ENCODE data around the gene NDUFS1. TPM values are rescaled to one million over a fixed set of nuclear protein-coding genes. Genes with fewer than 3 reads are reported as not detected.
A peak's percentile ranks its signal among the peaks of the same experiment; 100 is the strongest.
"Not testable (repeated sequence)": the region's sequence is repeated elsewhere in the genome, so short reads cannot be mapped to it uniquely, and the experiment has no call there.

The NDUFS1 gene
- total and polyA plus RNA-seq, 9 donors, result 47.3 to 99.3 (median 63.4) TPM

GRCh38 chr2:206193671-206194357, 34.6 kb upstream of the NDUFS1 start:
- H3K9me3 ChIP-seq (replicated peaks; ENCODE audit: control insufficient read depth, low read depth, low read length), result no peaks in the 10 kb centered on the region
- H3K4me1 ChIP-seq (ENCODE audit: control insufficient read depth, insufficient read depth, low read length), result no peaks in the 10 kb centered on the region
- H3K27me3 ChIP-seq (ENCODE audit: control insufficient read depth, insufficient read depth, low read length), result no peaks in the 10 kb centered on the region
- no peak overlapping the region for H3K27ac ChIP-seq (ENCODE audit: low read length)
- no peaks in the 10 kb centered on the region for H3K36me3 ChIP-seq (ENCODE audit: control insufficient read depth, insufficient read depth, low read length)
- no CpG with 5 or more reads among the region's 2 CpGs for WGBS (ENCODE audit: insufficient coverage)
- H3K4me3 ChIP-seq (ENCODE audit: low read length), result no peak overlapping the region
- peak; percentile 20 for DNase-seq

DNA sequence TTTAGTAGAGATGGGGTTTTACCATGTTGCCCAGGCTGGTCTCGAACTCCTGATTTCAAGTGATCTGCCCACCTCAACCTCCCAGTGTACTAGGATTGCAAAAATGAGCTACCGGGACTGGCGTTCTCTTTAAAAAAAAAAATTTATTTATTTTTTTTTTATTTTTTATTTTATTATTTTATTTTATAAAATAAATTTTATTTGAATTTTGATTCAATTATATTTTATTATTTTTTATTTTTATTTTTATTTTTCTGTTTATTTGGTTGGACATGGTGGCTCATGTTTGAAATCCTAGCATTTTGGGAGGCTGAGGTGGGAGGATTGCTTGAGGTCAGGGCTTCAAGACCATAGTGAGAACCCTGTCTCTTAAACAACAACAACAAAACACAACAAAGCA, 32.9 kb upstream of the NDUFS1 start:
- no peak overlapping the region for H3K27ac ChIP-seq (ENCODE audit: low read length)

DNA sequence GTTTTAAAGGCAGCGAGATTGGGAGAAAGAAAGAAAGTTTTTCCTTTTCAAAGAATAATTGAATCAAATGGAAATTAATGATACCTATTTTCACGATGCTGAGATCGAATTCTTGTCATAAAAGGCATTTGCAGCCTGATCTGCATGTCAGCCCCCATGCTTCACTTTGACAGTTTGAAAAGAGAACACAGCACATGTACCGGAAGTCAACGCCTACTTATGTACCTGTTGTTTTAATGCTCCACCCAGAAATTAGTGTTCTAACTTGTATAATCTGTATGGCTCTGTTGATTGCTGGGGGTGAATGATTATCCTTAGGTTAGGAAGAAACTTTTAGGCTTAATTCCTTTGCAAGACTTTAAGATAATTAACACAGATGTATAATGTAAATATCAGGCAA, 31.4 kb upstream of the NDUFS1 start:
- Histone ChIP-seq H3K4me1 (ENCODE audit: control insufficient read depth, insufficient read depth, low read length) (no peaks in the 10 kb centered on the region), H3K9me3 (replicated peaks; ENCODE audit: control insufficient read depth, low read depth, low read length) (no peaks in the 10 kb centered on the region), H3K27ac (ENCODE audit: low read length) (no peak overlapping the region), H3K27me3 (ENCODE audit: control insufficient read depth, insufficient read depth, low read length) (no peaks in the 10 kb centered on the region), H3K36me3 (ENCODE audit: control insufficient read depth, insufficient read depth, low read length) (no peaks in the 10 kb centered on the region), H3K4me3 (ENCODE audit: low read length) (no peak overlapping the region)
- 79% methylated on average over 2 of the region's 5 CpGs for WGBS (ENCODE audit: insufficient coverage)
- no peak for DNase-seq

More for the DNA sequence above, 32.9 kb upstream of the NDUFS1 start:
- Histone ChIP-seq H3K9me3 (replicated peaks; ENCODE audit: control insufficient read depth, low read depth, low read length) (no peaks in the 10 kb centered on the region), H3K27me3 (ENCODE audit: control insufficient read depth, insufficient read depth, low read length) (no peaks in the 10 kb centered on the region), H3K4me3 (ENCODE audit: low read length) (no peak overlapping the region), H3K36me3 (ENCODE audit: control insufficient read depth, insufficient read depth, low read length) (no peaks in the 10 kb centered on the region), H3K4me1 (ENCODE audit: control insufficient read depth, insufficient read depth, low read length) (no peaks in the 10 kb centered on the region)
- DNase-seq, result no peak
- no CpG with 5 or more reads among the region's 3 CpGs for WGBS (ENCODE audit: insufficient coverage)

DNA sequence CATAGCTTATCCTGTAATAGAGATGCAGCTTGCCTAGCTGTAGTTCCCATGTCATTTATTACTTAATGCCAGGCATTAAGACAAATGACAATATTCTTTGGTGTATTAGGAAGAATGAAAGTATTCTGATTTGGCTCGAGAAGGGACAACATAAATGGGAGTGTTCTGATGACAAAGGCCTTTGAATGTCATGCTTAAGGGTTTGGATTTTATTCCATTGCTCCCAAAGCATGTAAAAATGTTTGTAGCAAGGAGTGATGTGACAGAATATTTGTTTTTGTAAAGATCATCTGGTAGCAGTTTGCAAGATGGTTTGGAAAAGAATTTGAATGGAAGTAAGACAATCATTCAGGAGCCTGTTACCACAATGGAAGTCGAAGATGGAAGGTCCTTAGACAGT, 30.9 kb upstream of the NDUFS1 start:
- DNase-seq, result peak; percentile 33
- WGBS (ENCODE audit: insufficient coverage), result 73% methylated on average over 2 of the region's 2 CpGs
- H3K9me3 ChIP-seq (replicated peaks; ENCODE audit: control insufficient read depth, low read depth, low read length), result no peaks in the 10 kb centered on the region
- no peaks in the 10 kb centered on the region for H3K36me3 ChIP-seq (ENCODE audit: control insufficient read depth, insufficient read depth, low read length)
- H3K4me3 ChIP-seq (ENCODE audit: low read length), result no peak overlapping the region
- H3K4me1 ChIP-seq (ENCODE audit: control insufficient read depth, insufficient read depth, low read length), result no peaks in the 10 kb centered on the region
- no peak overlapping the region for H3K27ac ChIP-seq (ENCODE audit: low read length)
- H3K27me3 ChIP-seq (ENCODE audit: control insufficient read depth, insufficient read depth, low read length), result no peaks in the 10 kb centered on the region

DNA sequence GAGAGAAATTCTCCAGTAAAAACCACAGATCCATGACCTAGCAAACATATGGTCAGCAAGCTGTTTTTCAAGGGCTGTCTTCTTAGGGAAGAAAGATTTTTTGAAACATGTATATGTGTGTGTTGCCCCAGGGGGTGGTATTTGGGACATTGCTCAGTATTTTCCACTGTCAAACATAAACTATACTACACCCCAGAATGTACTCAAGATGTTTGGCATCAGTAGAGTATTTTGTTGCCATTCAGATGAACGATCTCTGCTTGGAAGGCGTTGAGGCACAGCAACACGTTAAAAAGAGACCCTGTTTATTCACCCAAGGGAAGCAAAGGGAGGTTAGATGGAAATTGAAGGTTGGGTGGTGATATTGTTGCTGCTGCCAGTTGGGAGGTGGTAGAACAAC, 30.4 kb upstream of the NDUFS1 start:
- peak; percentile 84 for DNase-seq
- Histone ChIP-seq H3K4me3 (ENCODE audit: low read length) (no peak overlapping the region), H3K9me3 (replicated peaks; ENCODE audit: control insufficient read depth, low read depth, low read length) (no peaks in the 10 kb centered on the region), H3K36me3 (ENCODE audit: control insufficient read depth, insufficient read depth, low read length) (no peaks in the 10 kb centered on the region), H3K4me1 (ENCODE audit: control insufficient read depth, insufficient read depth, low read length) (no peaks in the 10 kb centered on the region), H3K27ac (ENCODE audit: low read length) (no peak overlapping the region), H3K27me3 (ENCODE audit: control insufficient read depth, insufficient read depth, low read length) (no peaks in the 10 kb centered on the region)
- WGBS (ENCODE audit: insufficient coverage), result no CpG with 5 or more reads among the region's 3 CpGs

GRCh38 chr2:206181526-206181925, 22.3 kb upstream of the NDUFS1 start:
- DNase-seq; H3K4me1 ChIP-seq (ENCODE audit: control insufficient read depth, insufficient read depth, low read length); H3K4me3 ChIP-seq (ENCODE audit: low read length); H3K9me3 ChIP-seq (replicated peaks; ENCODE audit: control insufficient read depth, low read depth, low read length); H3K27me3 ChIP-seq (ENCODE audit: control insufficient read depth, insufficient read depth, low read length); H3K36me3 ChIP-seq (ENCODE audit: control insufficient read depth, insufficient read depth, low read length); H3K27ac ChIP-seq (ENCODE audit: low read length): not testable (repeated sequence)
- 80% methylated on average over 1 of the region's 6 CpGs for WGBS (ENCODE audit: insufficient coverage)

- no CpG with 5 or more reads among the region's 3 CpGs for WGBS (ENCODE audit: insufficient coverage)
- no peak overlapping the region for H3K27ac ChIP-seq (ENCODE audit: low read length)
Observed at GRCh38 chr2:206176901-206177300, 17.7 kb upstream of the NDUFS1 start.

GRCh38 chr2:206176121-206176520, 16.9 kb upstream of the NDUFS1 start:
- Histone ChIP-seq H3K27ac (ENCODE audit: low read length) (peak overlapping the region; percentile 53), H3K36me3 (ENCODE audit: control insufficient read depth, insufficient read depth, low read length) (no peaks in the 10 kb centered on the region), H3K4me3 (ENCODE audit: low read length) (no peak overlapping the region), H3K9me3 (replicated peaks; ENCODE audit: control insufficient read depth, low read depth, low read length) (no peaks in the 10 kb centered on the region), H3K27me3 (ENCODE audit: control insufficient read depth, insufficient read depth, low read length) (no peaks in the 10 kb centered on the region), H3K4me1 (ENCODE audit: control insufficient read depth, insufficient read depth, low read length) (no peaks in the 10 kb centered on the region)
- DNase-seq, result peak; percentile 86
- 90% methylated on average over 2 of the region's 2 CpGs for WGBS (ENCODE audit: insufficient coverage)

More at GRCh38 chr2:206176901-206177300, 17.7 kb upstream of the NDUFS1 start:
- DNase-seq, result no peak
- Histone ChIP-seq H3K4me1 (ENCODE audit: control insufficient read depth, insufficient read depth, low read length) (no peaks in the 10 kb centered on the region), H3K9me3 (replicated peaks; ENCODE audit: control insufficient read depth, low read depth, low read length) (no peaks in the 10 kb centered on the region), H3K36me3 (ENCODE audit: control insufficient read depth, insufficient read depth, low read length) (no peaks in the 10 kb centered on the region), H3K4me3 (ENCODE audit: low read length) (no peak overlapping the region), H3K27me3 (ENCODE audit: control insufficient read depth, insufficient read depth, low read length) (no peaks in the 10 kb centered on the region)

- no peaks in the 10 kb centered on the region for H3K4me1 ChIP-seq (ENCODE audit: control insufficient read depth, insufficient read depth, low read length)
- 96% methylated on average over 3 of the region's 4 CpGs for WGBS (ENCODE audit: insufficient coverage)
- no peaks in the 10 kb centered on the region for H3K9me3 ChIP-seq (replicated peaks; ENCODE audit: control insufficient read depth, low read depth, low read length)
- no peak for DNase-seq
- no peak overlapping the region for H3K4me3 ChIP-seq (ENCODE audit: low read length)
- no peak overlapping the region for H3K27ac ChIP-seq (ENCODE audit: low read length)
- H3K36me3 ChIP-seq (ENCODE audit: control insufficient read depth, insufficient read depth, low read length), result no peaks in the 10 kb centered on the region
- H3K27me3 ChIP-seq (ENCODE audit: control insufficient read depth, insufficient read depth, low read length), result no peaks in the 10 kb centered on the region
Observed at GRCh38 chr2:206173147-206173546, 13.9 kb upstream of the NDUFS1 start.

- WGBS (ENCODE audit: insufficient coverage), result 99% methylated on average over 11 of the region's 52 CpGs
- not testable (repeated sequence) for H3K9me3 ChIP-seq (replicated peaks; ENCODE audit: control insufficient read depth, low read depth, low read length); H3K36me3 ChIP-seq (ENCODE audit: control insufficient read depth, insufficient read depth, low read length); H3K27ac ChIP-seq (ENCODE audit: low read length); H3K4me1 ChIP-seq (ENCODE audit: control insufficient read depth, insufficient read depth, low read length); H3K27me3 ChIP-seq (ENCODE audit: control insufficient read depth, insufficient read depth, low read length); DNase-seq; H3K4me3 ChIP-seq (ENCODE audit: low read length)
Observed at GRCh38 chr2:206171624-206172397, 12.6 kb upstream of the NDUFS1 start.

All from muscle of leg (tissue), 11 donors.